Left renal pelvis (tissue), 4 donors: ENCODE measurements around the gene ERV3-1. TPM values are rescaled to one million over a fixed set of nuclear protein-coding genes. Genes with fewer than 3 reads are reported as not detected.
"Not testable (repeated sequence)": the region's sequence is repeated elsewhere in the genome, so short reads cannot be mapped to it uniquely, and the experiment has no call there.

Experiments used
- DNase-seq, 4 donors: peaks; one replicate each; pipeline ENCODE4 v3.0.0-alpha.2; 2013; ENCODE audit warnings: low read depth in 4 of 4, low spot score in 3 of 4
- polyA plus RNA-seq, 4 donors: library from polyadenylated mRNA; unstranded; fragments of 120-200 nt; gene quantifications; one replicate each; pipeline ENCODE4 v1.2.1, GENCODE V29; 2013; ENCODE audit not compliant: insufficient read length in 4 of 4

Gene ERV3-1, protein sequence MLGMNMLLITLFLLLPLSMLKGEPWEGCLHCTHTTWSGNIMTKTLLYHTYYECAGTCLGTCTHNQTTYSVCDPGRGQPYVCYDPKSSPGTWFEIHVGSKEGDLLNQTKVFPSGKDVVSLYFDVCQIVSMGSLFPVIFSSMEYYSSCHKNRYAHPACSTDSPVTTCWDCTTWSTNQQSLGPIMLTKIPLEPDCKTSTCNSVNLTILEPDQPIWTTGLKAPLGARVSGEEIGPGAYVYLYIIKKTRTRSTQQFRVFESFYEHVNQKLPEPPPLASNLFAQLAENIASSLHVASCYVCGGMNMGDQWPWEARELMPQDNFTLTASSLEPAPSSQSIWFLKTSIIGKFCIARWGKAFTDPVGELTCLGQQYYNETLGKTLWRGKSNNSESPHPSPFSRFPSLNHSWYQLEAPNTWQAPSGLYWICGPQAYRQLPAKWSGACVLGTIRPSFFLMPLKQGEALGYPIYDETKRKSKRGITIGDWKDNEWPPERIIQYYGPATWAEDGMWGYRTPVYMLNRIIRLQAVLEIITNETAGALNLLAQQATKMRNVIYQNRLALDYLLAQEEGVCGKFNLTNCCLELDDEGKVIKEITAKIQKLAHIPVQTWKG
- 10 to 100 TPM; 23.5 to 51.9 (median 30.8) TPM for polyA plus RNA-seq

DNA sequence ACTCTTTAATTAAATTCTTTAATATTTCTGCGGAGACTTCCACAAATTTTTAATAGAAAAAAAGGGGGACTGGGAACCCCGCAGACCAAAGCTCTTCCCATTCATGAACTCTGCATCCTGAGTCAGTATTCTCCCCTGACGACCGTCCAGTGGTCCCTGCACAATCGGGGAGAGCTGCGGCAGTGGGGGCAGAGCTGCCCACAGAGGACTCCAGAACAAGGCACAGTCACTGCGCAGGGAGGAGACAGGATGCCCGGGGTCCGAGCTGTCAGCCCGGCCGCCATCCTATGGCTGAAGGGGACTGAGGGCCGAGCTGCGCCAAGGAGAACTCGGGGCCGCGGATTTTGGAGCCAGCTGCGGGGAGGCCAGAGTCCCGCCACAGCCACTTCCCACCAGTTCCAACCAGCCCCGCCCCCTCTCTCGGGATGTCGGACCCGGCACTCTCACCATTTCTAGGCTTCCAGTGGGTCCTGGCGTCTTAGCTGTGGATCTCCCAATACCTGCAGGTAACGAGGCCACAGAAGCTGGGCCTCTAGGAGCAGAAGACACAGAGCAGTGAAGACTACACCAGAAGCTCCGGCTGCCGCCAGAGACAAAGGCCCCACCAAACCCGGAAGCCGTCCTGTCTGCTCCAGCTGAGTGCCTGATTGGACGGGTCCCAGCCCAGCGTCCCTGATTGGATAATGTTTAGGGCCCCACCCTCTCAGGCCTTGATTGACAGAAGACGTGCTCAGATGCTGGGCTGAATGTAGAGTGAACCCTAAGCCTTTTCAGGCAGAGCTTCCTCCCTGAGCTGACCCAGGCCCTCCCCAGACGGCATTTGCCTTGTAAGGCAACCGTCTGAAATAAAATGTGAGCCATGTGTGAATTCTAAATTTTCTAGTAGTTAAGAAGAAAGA, at the start of gene ERV3-1:
TSS of gene ERV3-1 (minus strand) at position 594 of the 899 bp plus-strand sequence. CDS start 13,661 bp downstream, outside the sequence.
- DNase-seq, result peak; percentile 81 to 89 (median 88)

DNA sequence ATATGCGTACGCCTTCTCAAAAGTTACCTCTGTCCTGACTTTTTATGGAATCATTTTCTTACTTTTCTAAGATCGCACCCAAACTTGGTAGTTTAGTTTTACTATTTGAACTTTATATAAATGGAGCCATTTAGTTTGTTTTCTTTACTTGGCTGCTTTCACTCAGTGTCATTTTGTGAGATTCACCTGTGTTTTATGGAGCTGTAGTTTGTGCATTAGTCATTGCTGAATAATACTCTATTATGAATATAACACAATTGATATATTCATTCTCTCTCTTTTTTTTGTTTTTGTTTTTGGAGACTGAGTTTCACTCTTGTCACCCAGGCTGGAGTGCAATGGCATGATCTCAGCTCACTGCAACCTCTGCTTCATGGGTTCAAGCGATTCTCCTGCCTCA, 49.3 kb upstream of the ERV3-1 start:
- not testable (repeated sequence) for DNase-seq

DNA sequence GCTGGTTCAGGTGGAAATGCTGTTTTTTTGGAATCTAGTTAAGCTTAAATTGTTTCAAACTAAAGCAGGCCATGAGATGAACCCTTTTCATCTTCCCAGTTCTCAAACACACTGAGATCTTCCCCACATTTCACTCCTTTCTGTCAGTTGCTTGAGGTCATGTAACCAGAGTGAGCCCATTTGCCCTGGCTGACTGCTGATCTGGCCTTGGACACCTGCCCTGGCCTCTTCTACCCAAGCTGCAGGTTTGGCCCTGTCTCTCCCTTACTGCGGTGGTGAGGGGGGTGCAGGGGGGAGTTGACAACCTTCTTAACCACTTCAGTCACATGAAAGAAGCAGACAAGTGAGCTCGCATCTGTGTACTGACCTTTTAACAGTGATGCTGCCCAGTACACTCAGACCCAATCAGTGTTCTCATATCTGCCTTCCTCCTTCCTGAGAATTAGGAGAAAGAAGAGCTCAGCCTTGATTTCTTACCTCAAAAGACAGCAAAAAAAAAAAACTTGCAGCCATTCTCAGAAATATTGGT, 48.0 kb upstream of the ERV3-1 start:
- not testable (repeated sequence) for DNase-seq

GRCh38 chr7:65051654-65052053, 45.2 kb upstream of the ERV3-1 start:
- DNase-seq, result not testable (repeated sequence)

DNA sequence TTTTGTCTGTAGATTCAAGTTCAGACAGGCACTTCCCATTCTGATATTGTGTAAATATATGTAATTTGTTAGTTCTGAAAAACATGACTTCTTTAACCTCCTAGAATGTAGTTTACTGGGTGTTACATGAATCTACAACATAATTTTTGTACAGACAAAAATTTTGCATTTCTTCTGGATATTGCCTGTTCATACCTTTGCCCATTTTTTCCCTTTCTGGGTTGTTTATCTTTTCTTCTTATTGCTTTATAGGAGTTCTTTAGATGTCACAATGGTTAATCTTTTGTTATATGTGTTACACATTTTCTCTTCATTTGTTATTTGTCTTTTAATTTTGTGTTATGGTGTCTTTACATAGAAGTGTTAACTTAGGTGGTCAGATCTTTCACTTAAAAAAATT, 44.7 kb upstream of the ERV3-1 start:
- not testable (repeated sequence) for DNase-seq

GRCh38 chr7:65046329-65046728, 39.8 kb upstream of the ERV3-1 start:
- DNase-seq, result not testable (repeated sequence)

DNA sequence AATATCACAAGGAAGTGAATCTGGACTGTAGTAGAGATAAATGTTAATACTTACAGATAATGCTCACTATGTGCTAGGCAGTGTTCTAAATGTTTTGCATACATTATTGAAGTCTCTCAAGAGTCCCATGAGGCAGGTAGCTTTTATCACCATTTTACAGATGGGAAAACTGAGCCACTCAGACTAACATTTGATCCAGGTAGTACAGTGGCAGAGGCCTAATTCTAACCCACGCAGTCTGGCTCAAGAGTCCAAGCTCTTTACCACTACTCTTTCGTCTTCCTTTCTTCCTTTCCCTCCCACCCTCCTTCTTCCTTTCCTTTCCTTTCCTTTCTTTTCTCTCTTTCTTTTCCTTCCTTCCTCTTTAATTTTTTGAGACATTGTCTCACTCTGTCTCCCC, 39.1 kb upstream of the ERV3-1 start:
- DNase-seq, result not testable (repeated sequence)

DNA sequence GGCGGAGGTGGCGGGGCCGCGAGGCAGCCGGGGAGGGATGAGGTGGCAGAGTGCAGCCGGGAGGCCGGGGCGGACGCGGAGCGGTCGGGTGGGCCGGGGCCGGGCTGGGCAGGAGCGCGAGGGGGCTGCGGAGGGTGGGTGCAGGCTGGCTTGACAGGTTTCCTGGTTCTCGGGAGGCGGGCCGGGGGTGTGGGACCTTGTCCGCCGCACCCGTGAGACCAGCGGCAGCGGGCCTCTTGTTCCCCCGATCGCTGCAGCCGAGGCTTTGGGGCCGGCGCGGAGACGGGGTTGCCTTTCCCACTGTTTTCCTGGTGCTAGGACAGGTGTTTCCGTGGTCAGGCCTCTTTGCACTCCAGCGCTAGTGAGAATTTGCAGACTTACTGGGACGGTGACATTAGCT, 32.3 kb upstream of the ERV3-1 start:
- peak; percentile 5 to 31 (median 26) for DNase-seq

- DNase-seq, result peak; percentile 69 to 83 (median 81)
Observed at GRCh38 chr7:65037740-65038688, 31.5 kb upstream of the ERV3-1 start.

- not testable (repeated sequence) for DNase-seq
Observed at GRCh38 chr7:65036526-65036925, 30.0 kb upstream of the ERV3-1 start.

- not testable (repeated sequence) for DNase-seq
Observed at GRCh38 chr7:65035469-65035868, 29.0 kb upstream of the ERV3-1 start.

DNA sequence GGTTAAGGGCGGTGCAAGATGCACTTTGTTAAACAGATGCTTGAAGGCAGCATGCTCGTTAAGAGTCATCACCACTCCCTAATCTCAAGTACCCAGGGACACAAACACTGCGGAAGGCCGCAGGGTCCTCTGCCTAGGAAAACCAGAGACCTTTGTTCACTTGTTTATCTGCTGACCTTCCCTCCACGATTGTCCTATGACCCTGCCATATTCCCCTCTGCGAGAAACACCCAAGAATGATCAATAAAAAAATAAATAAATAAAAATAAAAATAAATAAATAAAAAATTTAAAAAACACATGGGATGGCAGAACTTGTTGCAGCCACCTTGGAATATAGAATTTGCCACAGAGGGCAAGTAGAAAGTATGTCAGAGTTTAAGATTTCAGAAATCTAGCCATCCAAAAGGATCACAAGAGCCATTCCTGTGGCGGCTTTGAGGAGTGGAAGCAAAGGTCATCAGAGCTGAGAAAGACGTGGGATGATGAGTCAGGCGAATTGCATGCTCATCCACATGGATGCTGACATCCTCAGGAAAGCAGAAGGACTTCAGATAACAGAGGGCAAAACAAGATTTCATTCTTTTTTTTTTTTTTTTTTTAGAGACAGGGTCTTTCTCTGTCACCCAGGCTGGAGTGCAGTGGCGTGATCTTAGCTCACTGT, 27.8 kb upstream of the ERV3-1 start:
- DNase-seq, result not testable (repeated sequence)

GRCh38 chr7:65033391-65033790, 26.9 kb upstream of the ERV3-1 start:
- not testable (repeated sequence) for DNase-seq

DNA sequence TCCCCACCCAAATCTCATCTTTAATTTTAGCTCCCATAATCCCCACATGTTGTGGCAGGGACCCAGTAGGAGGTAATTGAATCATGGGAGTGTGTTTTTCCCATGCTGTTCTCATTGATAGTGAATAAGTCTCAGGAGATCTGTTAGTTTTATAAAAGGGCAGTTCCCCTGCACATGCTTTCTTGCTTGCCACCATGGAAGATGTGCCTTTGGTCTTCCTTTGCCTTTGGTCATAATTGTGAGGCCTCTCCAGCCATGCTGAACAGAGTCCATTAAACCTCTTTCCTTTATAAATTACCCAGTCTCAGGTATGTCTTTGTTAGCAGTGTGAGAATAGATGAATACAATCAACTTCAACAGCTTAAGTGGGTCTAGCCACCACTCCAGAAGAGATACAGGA, 18.5 kb upstream of the ERV3-1 start:
- not testable (repeated sequence) for DNase-seq

- not testable (repeated sequence) for DNase-seq
Observed at GRCh38 chr7:65020978-65021377, 14.5 kb upstream of the ERV3-1 start.

DNA sequence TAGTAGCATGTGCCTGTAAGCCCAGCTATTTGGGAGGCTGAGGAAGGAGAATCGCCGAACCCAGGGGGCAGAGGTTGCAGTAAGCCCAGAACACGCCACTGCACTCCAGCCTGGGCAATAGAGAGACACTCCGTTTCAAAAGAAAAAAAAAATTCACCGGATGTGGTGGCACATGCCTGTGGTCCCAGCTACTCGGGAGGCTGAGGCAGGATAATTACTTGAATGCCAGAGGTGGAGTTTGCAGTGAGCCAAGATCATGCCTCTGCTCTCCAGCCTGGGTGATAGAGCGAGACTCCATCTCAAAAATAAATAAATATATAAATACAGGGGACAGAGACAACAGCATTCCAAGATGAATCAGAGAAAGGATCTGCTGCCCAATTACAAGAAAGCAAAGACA, 3.4 kb upstream of the ERV3-1 start:
- not testable (repeated sequence) for DNase-seq

DNA sequence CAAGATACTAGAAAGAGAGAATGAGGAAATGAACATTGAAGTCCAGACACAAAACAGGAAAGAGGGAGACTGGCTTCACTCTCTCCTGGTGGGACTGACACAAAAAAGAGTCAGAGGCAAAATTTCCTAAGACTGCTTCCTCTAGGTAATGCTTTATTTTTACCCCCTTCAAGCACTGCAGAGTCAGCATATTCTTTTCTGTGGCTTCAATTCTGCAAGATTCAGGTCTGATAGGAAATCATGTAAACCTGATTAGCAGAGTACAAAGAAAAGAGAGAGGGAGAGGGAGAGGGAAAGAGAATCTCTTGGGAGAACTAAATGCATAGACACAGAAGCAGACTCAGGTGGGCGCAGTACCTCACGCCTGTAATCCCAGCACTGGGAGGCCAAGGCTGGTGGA, 2.9 kb upstream of the ERV3-1 start:
- not testable (repeated sequence) for DNase-seq

GRCh38 chr7:65007036-65007435, 549 bp upstream of the ERV3-1 start:
- DNase-seq, result not testable (repeated sequence)

DNA sequence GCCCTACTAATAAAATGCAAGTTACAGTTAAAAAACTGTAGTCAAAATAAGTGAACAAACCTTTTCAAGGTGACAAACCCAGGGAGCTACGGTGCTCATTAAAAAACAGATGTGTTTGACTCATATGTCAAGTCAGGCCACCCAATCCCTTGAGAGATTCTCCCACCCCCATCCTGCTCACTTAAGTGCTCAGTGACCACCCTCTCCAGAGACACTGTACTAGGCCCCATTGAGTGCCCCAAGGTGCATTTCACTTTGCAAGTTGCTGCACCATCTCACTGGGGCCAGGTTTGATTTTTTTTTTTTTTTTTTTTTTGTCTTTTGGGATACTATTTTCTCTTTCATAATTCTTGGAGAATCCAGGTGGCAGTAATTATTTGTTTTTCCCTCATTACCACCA, 1.9 kb downstream of the ERV3-1 start:
- DNase-seq, result no peak
